ENCODE measurements around the gene ARL2. TPM values are rescaled to one million over a fixed set of nuclear protein-coding genes. Genes with fewer than 3 reads are reported as not detected.

Gene ARL2
- total RNA-seq, 4 donors from 2014 or later, result 90.8 to 165 (median 131) TPM

DNA sequence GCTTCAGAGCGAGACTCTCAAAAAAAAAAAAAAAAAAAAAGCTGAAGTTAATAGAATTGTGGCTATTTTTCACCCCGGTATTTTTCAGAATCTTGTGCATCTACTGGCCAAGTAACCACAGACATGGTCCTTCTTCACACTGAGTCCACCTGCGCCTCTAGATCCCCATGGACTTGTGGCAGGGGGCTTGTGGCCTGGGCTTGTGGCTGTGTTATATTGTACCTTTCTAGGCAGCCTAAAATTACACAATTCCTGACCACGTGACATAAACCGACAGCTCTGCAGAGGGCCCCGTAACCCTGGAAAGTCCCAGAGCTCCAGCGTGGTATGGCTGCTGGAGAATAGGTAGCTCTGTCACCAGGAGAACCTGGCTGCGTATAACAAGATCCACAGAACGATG lies 55.3 kb downstream of the ARL2 start:
- TF ChIP-seq CTCF (IDR thresholded peaks at IDR 0.05; ENCODE audit: low read depth), result no peak

Small RNA genes within 50 kb of the gene (small RNA-seq; reads per million reads assigned to genes)
- gene MIR6879 (0.36 reads per million), gene SNX15 (not detected)

Other genes starting within 250 kb of the ARL2 start
- gene SF1, start 235.6 kb upstream of the ARL2 start, total RNA-seq, result 100 to 1,000 TPM; 215 to 388 (median 273) TPM
- 10 to 100 TPM in 2 of 4 donors, 1 to 10 TPM in 2; 5.9 to 14.3 (median 9.1) TPM for gene MAP4K2, start 210.9 kb upstream of the ARL2 start, total RNA-seq
- 10 to 100 TPM in 3 of 4 donors, 1 to 10 TPM in 1; 8.6 to 15.8 (median 13.4) TPM for gene MEN1, start 203.6 kb upstream of the ARL2 start, total RNA-seq
- under 1 TPM in 3 of 4 donors, not detected in 1; 0.17 to 0.38 (median 0.22) TPM for gene CDC42BPG, start 169.5 kb upstream of the ARL2 start, total RNA-seq
- gene EHD1, start 135.5 kb upstream of the ARL2 start, total RNA-seq, result 100 to 1,000 TPM in 1 of 4 donors, 10 to 100 TPM in 3; 37.2 to 108 (median 46.4) TPM
- 10 to 100 TPM; 12.4 to 47.7 (median 22.2) TPM for gene ATG2A, start 97.0 kb upstream of the ARL2 start, total RNA-seq
- gene PPP2R5B, start 89.5 kb upstream of the ARL2 start, total RNA-seq, result 10 to 100 TPM in 2 of 4 donors, 1 to 10 TPM in 2; 8.8 to 19.8 (median 14.3) TPM
- gene GPHA2, start 78.3 kb upstream of the ARL2 start, total RNA-seq, result not detected
- not detected for gene MAJIN, start 42.1 kb upstream of the ARL2 start, total RNA-seq
- gene BATF2, start 17.2 kb upstream of the ARL2 start, total RNA-seq, result 1 to 10 TPM in 2 of 4 donors, under 1 TPM in 1, not detected in 1; 0.68 to 1.9 (median 1.3) TPM
- gene SNX15, start 13.3 kb downstream of the ARL2 start, total RNA-seq, result 10 to 100 TPM; 16.0 to 39.2 (median 20.5) TPM
- gene SAC3D1, start 27.1 kb downstream of the ARL2 start, total RNA-seq, result 10 to 100 TPM in 1 of 4 donors, 1 to 10 TPM in 3; 4.0 to 22.0 (median 7.0) TPM
- 10 to 100 TPM in 3 of 4 donors, 1 to 10 TPM in 1; 2.9 to 26.3 (median 16.4) TPM for gene NAALADL1, start 44.4 kb downstream of the ARL2 start, total RNA-seq
- gene CDCA5, start 69.9 kb downstream of the ARL2 start, total RNA-seq, result 1 to 10 TPM in 1 of 4 donors, under 1 TPM in 1, not detected in 2; 0.66 to 1.9 TPM
- gene ZFPL1, start 70.1 kb downstream of the ARL2 start, total RNA-seq, result 10 to 100 TPM; 24.8 to 47.8 (median 36.6) TPM
- 100 to 1,000 TPM in 3 of 4 donors, 10 to 100 TPM in 1; 84.8 to 300 (median 174) TPM for gene VPS51, start 82.1 kb downstream of the ARL2 start, total RNA-seq
- gene TM7SF2, start 97.7 kb downstream of the ARL2 start, total RNA-seq, result 100 to 1,000 TPM in 3 of 4 donors, 10 to 100 TPM in 1; 95.1 to 339 (median 209) TPM
- 10 to 100 TPM in 1 of 4 donors, 1 to 10 TPM in 3; 4.4 to 12.6 (median 8.2) TPM for gene ZNHIT2, start 103.5 kb downstream of the ARL2 start, total RNA-seq
- gene FAU, start 108.0 kb downstream of the ARL2 start, total RNA-seq, result 1,000 to 10,000 TPM in 1 of 4 donors, 100 to 1,000 TPM in 3; 793 to 1,064 (median 875) TPM
- gene MRPL49, start 108.2 kb downstream of the ARL2 start, total RNA-seq, result 10 to 100 TPM; 34.1 to 60.8 (median 48.7) TPM
- 10 to 100 TPM; 29.3 to 61.0 (median 46.0) TPM for gene SYVN1, start 120.4 kb downstream of the ARL2 start, total RNA-seq
- not detected for gene SPDYC, start 156.1 kb downstream of the ARL2 start, total RNA-seq
- 100 to 1,000 TPM in 2 of 4 donors, 10 to 100 TPM in 2; 86.4 to 112 (median 95.7) TPM for gene CAPN1, start 167.8 kb downstream of the ARL2 start, total RNA-seq
- 1 to 10 TPM; 2.6 to 6.2 (median 4.9) TPM for gene POLA2, start 247.8 kb downstream of the ARL2 start, total RNA-seq

Data from subcutaneous adipose tissue (tissue), 4 donors.